Renal cortex interstitium (tissue), 11 donors: Measurements from ENCODE around the gene ACER1. TPM values are rescaled to one million over a fixed set of nuclear protein-coding genes. Genes with fewer than 3 reads are reported as not detected.
"Not testable (repeated sequence)": the region's sequence is repeated elsewhere in the genome, so short reads cannot be mapped to it uniquely, and the experiment has no call there.

ENCODE experiments used
- DNase-seq, 11 donors: peaks; one replicate each; pipeline ENCODE4 v3.0.0-alpha.2; 2013; ENCODE audit warnings: low read depth in 9 of 11, low spot score in 4 of 11; ENCODE audit errors: extremely low read depth in 1 of 11
- polyA plus RNA-seq, 3 donors: library from polyadenylated mRNA; unstranded; fragments of 120-200 nt; gene quantifications; one replicate each; pipeline ENCODE4 v1.2.1, GENCODE V29; 2013; ENCODE audit not compliant: insufficient read length in 3 of 3

Gene ACER1
- polyA plus RNA-seq, 3 donors: 0.17 to 0.23 TPM; not detected in 1

DNA sequence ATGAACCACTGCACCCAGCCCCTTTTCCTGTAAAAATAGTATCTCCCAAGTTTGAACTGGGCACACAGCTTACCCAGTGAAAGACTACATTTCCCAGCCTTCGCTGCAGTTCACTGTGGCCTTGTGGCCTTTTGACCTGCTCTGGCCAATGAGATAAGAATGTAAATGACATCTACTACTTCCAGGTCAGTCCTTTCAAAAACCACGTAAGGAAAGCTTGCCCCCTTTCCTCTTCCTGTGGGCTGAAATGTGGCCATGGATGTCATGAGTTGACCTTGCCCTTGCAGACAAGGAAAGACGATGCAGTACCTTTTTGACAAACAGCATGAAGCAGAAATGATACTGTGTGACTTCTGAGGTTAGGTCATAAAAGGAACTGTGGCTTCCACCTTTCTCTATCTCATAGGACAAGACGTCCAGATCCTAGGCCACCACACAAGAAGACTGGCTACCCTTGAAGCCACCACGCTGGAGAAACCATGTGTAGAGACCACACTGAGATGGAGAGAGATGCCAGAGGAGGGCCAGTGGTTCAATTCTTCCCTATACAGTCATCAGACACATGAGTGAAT, 19.9 kb downstream of the ACER1 start:
- DNase-seq: no peak

- no peak for DNase-seq
Measured at GRCh38 chr19:6312018-6312417, 21.4 kb downstream of the ACER1 start.

DNA sequence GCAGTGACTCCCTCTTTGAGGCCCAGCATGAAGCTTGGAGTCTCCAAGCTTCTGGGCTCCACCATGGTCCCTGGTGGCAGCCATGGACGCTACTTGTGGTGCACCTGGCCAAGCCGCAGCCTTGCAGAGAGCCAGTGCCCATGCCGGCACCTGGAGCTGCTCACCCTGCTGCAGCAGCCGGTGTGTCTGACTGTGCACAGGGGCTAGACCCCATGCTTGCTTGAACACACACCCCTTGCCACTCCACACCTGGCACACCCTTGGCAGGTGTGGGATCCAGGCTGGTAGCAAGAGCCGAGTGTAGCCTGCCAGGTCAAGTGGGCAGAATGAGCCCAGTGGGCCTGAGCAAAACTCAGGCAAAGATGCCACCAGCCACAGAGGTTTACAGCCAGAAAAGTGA, 35.0 kb downstream of the ACER1 start:
- no peak for DNase-seq

DNA sequence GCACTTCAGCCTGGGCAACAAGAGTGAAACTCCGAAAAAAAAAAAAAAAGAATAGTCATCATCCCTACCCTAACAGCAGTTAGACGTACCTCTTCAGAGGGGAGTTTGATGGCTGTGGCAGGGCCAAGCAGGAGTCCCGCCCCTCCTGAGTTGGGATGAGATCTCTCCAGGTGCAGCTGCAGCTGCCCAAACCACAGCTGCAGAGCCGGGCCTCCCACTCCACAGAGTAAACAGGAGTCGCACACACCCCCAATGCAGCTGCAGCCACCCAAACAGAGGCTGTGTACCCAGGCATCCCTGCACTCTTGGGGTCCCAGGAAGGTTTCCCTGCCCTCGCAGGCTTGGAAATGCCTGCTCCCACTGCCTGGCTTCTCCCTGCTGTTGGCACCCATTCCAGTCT, 36.2 kb downstream of the ACER1 start:
- DNase-seq: no peak

- no peak for DNase-seq
Measured at GRCh38 chr19:6292006-6292405, 41.4 kb downstream of the ACER1 start.

DNA sequence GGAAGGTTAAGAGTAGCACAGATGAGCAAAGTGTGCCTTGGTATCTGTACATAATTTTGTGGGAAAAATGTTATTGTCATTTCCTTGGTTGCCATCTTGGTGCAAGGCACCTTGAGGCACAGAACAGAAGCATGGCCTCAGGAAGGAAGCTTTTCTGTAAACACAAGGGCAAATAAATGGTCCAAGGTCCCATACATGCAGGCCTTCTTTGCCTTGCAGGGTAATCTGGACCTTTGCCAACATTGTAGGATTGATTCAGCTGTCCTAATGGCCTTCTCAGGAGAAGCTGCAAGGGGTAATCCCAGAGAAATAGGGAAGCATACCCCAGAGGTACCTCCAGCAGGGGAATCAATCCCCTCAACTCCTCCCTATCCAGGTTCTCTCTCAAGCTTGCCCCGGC, 44.7 kb downstream of the ACER1 start:
- no peak for DNase-seq

DNA sequence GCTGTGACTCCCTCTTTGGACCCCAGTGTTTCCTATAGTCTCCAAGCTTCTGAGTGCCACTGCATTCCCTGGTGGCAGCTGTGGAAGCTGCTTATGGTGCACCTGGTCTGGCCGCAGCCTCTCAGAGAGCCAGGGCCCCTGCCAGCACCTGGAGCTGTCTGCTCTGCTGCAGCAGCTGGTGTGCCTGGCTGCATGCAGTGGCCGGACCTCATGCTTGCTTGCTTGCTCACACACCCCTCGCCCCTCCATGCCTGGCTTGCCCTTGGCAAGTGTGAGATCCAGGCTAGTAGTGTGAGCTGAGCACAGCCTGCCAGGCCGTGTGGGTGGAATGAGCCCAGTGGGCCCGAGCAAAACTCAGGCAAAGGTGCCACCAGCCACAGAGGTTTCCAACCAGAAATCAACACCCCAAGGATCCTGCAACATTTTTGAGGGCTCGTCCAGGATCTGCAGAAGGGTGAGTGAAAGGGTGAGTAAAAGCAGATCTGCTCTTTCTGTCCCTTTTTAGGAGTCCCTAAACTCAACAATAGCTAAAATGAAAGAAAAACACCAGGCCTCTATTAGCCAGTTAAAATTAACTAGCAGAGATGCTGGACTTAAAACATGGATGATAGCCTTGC, 46.0 kb downstream of the ACER1 start:
- DNase-seq: no peak

- no peak for DNase-seq
Measured at GRCh38 chr19:6286676-6287075, 46.7 kb downstream of the ACER1 start.

GRCh38 chr19:6282393-6282792, 51.0 kb downstream of the ACER1 start:
- DNase-seq: not testable (repeated sequence)

GRCh38 chr19:6279931-6280591, 53.4 kb downstream of the ACER1 start, which contains the start of gene MLLT1:
Gene MLLT1 (minus strand): TSS chr19:6279975. CDS start chr19:6279784, 191 bp downstream.
- peak; percentile 79 to 96 (median 93) for DNase-seq

- no peak for DNase-seq
Measured at GRCh38 chr19:6279620-6279930, 53.8 kb downstream of the ACER1 start.

- DNase-seq: no peak
Measured at GRCh38 chr19:6278740-6279619, 54.4 kb downstream of the ACER1 start.

- no peak for DNase-seq
Measured at GRCh38 chr19:6278051-6278450, 55.4 kb downstream of the ACER1 start.

DNA sequence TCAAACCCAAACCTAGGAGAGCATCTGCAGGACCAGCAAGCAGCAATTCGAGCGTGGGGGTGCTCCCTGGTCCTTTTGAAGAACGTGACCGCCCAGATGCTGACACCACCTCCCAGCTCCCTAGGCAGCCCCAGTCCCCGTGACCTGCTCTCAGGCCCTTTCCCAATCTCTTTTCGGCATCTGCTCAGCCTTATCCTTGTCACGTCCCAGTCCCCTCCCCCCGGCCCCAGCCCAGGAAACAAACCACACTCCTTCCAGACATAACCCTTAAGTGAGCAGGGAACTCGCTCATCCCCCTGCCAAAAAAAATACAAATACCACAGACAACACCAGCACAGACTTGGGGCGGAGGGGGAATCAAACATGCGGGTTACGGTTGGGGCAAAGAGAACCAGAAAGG, 57.0 kb downstream of the ACER1 start:
- DNase-seq: no peak

DNA sequence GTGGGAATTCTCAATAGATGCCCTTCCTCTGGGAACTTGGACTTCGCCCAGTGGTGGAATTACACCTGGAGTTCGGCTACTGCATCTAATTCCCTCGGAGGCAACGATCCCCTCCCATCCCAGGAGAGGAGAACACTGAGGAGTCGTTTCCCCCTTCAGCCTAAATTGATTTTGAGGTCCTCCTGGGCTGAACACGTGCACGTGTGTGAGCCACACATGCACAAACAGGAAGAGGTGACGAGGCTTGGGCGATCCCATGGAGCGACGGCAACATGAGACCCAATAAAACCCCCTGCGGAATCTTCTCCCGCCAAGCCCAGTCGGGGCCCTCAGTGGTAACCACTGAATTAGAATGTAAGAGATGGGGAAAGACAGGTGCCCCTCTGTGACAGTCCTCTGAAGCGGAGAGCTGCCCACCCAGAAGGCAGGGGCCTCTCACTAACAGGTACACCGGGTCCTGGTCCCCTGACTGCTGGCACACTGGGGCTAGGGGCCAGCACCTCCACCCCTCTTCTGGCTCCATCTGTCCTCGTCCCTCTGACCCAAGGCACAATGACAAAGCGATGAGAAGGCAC, 58.2 kb downstream of the ACER1 start:
- DNase-seq: no peak

DNA sequence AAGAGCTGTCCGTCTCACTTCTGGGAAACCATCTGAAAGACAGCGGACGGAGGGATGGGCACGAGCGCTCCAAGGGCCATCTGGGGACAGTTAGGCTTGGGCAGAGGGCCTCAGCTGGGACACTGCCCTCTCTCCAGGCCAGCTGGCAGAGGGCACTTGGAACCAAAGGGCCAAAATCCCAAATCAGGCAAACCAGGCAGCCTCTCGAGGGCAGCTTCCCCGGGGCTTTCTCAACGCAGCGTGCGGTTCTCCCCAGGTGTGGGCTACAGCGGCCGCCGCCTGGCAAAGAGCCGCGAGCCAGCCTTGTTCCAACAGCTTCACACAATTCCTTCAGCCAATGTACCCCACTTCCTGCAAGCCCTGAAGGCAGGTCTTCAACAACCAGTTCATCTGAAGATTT, 58.7 kb downstream of the ACER1 start:
- no peak for DNase-seq

GRCh38 chr19:6273701-6274601, 59.5 kb downstream of the ACER1 start:
- no peak for DNase-seq

DNA sequence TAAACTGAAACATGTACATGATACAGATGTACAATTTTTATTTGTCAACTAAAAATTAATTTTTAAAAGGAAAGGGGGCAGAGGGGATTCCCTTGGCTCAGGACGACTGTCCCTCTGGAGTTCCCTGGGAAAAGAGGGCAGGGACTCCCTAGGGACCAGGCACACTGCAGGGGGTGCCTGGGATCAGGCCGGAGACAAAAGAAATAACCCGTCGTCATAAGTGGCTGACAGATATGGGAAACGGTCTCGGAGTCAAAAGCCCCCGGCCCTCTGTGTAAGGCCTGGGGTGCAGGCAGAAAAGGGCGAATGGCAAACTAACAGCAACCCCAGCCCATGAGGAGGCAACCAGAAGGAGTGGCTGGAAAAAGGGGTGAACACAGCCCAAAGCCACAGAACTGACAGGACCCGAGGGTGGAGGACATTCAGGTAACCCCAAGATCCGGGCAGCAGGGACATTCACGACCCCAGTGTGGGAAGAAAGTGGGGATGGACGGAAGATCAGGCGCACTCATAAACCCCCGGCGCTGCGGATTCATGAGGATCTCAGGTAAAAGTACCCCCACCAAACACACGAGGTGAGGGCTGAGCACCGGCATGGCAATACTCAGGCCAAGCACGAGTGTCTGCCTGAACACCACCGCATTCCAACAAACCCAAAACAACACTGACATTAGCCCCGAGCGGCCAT, 60.4 kb downstream of the ACER1 start:
- DNase-seq: no peak
